GM21529 (cell line): Measurements from ENCODE around the gene RFX5.
A peak's percentile ranks its signal among the peaks of the same experiment; 100 is the strongest.
"Not testable (repeated sequence)": the region's sequence is repeated elsewhere in the genome, so short reads cannot be mapped to it uniquely, and the experiment has no call there.

Experiments used
- ATAC-seq: cut with Tn5 transposase; IDR thresholded peaks from one replicate; pipeline ENCODE4 v1.9.1; 2021; ENCODE audit not compliant: unreplicated experiment

RFX5 gene

DNA sequence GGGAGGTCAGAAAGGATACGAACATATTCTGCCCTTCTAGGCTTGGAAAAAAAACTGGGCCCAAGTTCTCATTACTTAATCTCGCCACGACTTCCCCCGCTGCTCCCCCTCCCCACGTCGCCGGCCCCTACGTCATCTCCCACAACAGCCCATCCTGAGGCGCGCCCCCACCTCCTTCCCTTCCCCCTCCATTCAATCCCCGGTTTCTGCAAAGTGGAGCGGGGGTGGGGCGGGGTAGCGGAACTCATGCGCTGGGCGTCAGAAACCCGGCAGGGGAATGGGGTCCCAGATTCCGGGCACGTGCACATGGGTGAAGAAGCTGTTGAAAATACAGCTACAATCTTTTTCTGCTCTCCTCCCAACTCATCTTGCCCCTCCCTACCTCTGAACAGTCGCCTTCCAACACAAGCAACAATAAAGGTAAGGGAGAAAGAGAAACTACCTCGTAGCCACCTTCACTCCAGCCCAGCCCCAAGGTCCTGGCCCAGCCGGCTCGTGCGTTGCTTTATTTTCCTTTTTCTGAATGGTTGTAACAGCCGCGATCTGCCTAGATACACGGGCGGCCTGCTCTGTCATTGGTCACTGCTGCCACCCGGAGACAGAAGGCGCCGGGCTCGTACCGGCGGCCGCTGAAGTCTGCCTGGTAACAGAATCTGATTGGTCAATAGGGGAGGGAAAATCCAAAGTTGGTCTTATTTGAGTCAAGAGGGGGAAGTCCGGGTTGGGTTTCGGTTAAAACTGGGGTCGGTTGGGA lies at the start of gene RFX5:
Gene RFX5, minus strand, starts transcription at position 484 of the 754 bp plus-strand sequence. CDS start 932 bp downstream, outside the sequence.
- peak; percentile 95 for ATAC-seq

DNA sequence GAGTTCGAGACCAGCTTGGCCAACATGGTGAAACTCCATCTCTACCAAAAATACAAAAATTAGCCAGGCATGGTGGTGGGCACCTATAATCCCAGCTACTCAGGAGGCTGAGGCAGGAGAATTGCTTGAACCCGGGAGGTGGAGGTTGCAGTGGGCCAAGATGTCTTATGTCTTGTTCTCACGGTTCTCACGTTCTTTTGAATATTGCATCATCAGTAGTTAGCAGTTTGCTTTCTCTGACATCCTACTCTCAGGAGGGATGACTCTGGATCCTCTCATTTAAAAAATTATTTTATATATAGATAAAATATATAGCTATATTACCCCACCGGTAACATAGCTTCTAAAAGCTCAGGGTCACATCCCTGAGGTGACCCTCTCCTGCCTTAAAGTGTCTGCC lies 49.2 kb upstream of the RFX5 start:
- ATAC-seq, result not testable (repeated sequence)

DNA sequence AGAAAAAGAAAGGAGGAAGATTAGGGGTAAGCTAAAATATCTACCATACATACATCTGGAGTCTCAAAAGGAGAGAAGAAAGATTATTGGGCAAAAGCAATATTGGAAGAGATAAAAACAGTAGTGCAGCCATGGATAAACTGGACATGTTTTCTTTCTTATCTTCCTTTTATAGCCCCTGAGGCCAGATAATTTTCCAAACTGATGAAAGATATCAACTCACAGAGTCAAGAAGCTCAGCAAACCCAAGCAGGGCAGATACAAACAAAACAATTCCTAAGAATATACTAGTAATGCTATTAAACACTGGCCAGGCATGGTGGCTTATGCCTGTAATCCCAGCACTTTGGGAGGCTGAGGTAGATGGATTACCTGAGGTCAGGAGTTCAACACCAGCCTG lies 46.5 kb upstream of the RFX5 start:
- no peak for ATAC-seq

DNA sequence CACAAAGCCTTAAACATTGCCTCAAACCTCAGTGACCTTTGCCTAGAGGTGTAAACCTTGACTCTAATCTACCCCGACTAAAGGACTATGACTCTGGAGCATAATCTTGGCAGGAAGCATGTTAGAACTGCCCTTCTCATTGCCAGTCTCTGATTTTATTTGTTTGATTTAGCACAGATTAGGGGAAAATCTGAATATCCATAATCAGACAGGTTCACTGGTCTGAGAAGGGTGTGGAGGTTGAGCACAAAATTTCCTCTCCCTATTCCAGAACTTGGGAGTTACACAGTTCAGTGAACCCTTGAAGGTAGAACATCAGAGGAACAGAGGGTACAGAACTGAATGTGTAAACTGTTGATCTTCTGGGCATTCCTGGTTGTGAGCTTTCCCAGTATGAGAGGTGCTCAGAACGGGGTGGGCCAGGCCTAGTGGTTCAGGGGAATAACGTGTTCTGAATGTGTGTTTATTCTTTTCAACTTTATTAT lies 44.1 kb upstream of the RFX5 start:
- no peak for ATAC-seq

DNA sequence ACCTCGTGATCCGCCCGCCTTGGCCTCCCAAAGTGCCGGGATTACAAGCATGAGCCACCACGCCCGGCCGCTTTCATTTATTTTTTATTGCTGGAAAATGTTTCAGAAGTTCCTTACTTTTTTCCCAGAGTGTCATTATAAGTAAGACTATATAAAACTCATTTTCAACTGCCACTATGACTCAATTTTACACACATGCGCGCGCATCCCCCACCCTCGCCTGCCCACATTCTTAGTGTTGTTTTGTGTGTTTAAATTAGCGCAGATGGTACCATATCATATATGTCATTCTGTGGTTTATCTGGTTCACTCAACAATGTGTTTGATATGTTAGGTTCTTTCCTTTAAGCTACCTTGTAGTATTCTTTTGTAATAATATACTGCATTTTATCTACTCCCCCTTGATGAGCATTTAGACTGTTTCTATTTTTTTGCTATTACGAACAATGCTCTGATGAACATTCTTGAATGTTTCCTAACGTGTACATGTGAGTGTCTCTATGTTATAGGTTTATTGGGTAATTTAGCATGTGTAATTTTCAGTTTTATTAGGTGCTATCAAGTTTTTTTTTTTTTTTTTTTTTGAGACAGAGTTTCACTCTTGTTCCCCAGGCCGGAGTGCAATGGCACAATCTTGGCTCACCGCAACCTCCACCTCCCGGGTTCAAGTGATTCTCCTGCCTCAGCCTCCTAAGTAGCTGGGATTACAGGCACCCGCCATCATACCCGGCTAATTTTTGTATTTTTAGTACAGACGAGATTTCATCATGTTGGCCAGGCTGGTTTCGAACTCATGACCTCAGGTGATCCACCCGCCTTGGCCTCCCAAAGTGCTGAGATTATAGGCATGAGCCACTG lies 43.4 kb upstream of the RFX5 start:
- not testable (repeated sequence) for ATAC-seq

DNA sequence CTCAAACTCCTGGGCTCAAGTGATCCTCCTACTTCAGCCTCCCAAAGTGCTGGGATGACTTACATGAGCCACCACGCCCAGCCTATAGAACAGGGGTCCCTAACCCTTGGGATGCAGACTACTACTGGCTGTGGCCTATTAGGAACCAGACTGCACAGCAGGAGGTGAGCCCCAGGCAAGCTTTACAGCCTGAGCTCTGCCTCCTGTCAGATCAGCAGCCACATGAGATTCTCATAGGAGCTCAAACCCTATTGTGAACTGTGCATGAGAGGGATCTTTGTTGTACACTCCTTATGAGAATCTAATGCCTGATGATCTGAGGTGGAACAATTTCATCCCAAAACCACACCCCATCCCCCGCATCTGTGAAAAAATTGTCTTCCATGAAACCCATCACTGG lies 39.0 kb upstream of the RFX5 start:
- ATAC-seq, result no peak

DNA sequence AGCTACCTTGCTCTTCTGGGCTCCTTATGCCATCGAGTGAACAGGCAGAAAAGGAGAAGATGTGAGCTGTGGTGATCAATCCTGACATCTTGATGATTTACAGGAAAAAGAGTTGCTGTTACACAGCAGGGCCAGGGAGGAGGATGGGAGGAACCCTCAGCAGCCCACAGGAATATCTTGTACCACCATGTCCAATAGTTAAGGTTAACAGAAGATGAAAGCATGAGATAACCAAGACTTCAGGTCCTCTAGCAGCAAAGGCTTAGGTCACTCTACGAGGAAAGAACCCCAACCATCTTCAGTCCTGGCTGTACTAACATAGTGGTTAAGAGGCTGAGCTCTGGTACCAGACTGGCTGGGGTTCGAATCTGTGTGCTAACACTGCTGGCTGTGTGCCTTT lies 37.5 kb upstream of the RFX5 start:
- ATAC-seq, result no peak

DNA sequence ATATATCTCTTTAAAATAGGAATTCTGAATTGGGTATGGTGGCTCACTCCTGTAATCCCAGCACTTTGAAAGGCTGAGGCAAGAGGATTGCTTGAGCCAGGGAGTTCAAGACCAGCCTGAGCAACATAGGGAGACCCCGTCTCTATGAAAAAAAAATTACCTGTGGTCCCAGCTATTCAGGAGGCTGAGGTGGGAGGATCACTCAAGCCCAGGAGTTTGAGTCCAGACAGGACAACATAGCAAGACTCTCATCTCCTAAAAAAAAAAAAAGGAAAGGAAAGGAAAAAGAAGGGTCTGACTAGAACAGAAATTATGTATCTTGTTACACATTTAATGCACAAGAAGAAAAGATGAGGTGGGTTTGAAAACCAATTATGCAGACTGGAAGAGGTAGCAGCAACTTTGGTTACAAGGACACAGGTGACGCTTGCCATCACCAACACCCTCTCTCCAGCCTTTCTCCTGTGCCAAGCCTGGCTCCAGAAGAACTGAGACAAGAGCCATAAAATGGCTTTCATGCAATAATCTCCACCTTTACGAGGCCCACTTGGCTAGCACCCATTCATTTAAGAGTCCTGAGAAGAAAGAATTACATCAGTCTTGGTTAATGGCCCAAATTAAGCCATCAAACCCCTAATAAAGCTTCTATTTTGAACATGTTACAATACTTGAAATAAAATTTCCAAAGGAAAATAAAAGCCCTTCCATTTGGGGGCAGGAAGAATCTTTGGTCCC lies 30.3 kb upstream of the RFX5 start:
- ATAC-seq, result no peak

DNA sequence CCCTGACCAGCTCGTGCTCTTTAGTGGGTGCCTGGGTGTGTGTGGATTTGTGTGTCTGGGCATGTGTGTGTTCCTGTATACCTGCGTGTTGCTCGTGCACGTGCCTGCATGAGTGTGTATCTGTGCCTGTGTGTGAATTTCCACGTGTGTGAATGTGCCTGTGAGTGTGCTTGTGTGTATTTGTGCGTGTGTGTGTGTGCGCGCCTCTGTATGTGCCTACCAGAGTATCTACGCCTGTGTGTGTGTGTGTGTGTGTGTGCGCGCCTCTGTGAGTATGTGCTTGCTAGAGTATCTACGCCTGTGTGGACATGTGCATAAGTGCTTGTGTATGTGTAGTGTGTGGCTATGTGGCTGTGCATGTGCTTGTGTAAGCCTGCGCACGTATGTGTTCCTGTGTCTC lies 26.1 kb upstream of the RFX5 start:
- ATAC-seq, result no peak

DNA sequence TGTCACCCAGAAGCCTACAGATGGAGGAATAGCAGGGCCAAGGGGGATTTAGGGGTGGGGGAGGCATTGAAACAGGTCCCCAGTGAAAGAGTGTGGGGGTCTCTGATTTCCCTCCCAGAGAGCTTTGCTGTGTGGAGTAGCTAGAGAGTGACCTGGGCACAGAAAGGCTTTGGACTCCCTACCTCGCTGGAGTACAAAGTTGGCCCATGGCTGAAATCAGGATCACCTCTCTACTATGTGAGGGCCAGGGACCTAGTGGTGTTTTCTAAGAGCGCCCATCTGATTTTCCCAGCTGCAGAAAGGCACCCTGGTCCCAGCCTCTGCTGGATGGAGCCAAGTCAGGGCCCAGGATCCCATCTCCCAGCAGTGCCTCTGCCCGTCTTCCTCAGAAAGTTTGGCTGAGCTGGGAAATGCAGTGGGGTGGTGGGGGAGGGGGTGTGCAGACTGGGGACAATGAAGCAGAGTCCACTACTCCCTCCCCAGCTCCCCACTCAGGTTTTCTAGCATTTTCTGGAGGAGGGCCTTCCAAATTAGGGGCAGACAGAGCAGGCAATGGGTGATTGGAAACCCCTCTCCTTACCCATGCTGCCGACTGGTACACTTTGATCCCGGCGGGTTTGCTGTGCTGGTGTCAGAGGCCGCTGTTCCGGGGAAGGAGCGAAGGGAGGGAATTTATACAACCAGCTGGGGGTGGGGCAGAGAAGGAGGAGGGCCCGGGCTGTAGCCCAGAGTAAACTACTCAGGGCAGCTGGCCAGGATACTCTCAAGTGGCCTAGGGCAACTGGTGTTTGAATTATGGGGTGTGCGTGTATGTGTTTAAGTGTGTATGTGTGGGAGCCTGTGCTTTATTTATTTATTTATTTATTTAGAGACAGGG lies 25.2 kb upstream of the RFX5 start, which contains the start of gene SELENBP1:
Gene SELENBP1, minus strand, starts transcription at position 648 of the 877 bp plus-strand sequence. Its CDS starts 64 bp downstream, at position 584.
- no peak for ATAC-seq

DNA sequence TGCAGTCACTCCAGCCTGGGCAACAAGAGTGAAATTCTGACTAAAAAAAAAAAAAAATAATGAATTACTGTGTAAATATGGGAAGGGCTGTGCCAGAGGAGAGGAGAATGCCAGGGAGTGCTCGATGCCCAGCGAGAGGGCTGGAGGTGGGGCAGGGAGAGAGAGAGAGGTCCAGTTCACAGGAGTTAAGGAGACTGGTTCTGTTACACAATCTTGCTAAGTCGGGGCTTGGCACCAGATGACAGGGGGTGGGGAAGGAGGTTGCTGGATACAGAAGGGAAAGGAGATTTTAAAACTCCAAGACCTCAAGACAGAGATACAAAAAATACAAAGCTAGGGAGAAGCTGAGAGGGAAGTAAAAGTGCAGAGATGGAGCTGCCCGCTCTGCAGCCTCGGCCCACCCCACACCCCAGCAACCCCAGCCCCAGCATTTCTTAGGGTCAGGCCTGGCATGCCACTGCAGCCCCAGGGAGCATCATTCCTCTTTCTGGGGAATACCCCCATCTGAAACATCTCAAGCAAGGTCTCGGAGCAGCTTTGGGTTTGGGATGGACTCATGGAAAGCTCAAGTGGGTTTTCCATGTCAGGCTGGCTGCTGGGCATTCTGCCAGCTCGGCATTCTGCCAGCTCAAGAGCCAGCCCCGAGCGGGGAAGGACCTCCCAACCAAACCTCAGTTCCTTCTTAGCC lies 24.5 kb upstream of the RFX5 start:
- no peak for ATAC-seq

DNA sequence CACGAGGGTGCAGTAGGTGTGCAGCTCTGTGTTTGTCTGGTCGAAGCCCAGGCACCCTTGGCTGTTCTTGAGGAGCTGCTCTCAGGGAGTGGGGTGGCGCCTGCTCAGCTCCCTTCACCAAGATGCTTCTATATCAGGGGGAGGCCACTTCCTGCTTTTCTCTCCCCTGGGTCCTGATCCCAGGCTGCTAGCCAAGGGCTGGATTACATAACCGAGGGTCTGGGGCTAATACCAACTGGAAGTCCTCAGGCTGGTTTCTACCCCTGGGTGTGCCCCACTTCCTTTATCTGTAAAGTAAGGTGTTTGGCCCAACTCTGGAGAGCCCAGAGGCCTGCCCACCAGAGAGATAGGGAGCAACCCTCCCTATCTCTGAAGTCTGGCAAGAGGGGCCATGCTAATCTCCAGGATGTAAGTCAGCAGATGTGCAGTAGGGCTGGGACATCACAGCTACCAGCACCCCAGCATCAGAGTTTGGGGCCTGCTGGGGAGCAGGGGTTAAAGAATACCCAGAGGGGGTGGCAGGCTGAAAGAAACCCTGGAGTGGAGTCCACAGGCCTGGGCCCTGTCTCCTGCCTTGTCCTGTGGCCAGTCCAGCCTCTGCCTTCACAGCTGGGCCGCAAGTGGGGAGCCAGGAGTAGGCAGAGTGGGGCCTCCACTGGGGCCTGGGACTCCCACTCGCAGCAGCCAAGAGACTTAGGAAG lies 23.3 kb upstream of the RFX5 start:
- ATAC-seq, result no peak

DNA sequence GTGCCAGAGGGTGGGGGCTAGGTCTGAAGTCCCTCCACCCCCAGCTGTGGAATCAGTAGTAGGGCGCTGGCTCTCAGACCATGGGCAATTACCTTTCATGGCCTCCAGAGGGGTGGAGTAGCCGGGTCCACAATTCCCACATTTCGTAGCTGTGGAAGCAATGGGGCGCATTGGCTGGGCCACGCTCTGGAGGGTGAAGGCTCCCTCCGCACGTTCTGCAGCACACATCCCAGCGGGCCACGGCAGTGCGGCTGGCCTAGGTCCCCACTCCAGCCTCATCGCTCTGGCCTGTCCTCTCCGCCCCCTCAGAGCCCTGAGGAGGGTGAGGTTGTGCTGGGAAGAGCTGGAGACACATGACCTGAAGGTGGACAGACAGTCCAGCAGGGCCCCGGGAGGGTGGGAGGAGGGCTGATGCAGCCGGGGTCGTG lies 22.6 kb upstream of the RFX5 start:
- no peak for ATAC-seq

DNA sequence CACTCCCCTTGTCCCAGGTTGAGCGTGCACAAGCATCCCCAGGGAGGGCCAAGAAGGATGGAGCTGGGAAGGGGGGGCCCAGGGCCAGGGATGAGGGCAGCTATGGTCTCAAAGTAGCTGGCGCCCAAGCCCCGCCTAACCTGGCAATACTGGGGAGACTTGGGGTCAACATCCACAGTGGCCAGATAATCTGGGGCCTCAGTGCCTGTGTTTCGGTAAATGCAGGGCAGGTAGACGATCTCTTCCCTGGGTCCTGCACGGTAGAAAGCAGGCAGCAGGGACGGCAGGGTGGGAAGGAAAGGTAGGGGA lies 22.2 kb upstream of the RFX5 start:
- ATAC-seq, result no peak

DNA sequence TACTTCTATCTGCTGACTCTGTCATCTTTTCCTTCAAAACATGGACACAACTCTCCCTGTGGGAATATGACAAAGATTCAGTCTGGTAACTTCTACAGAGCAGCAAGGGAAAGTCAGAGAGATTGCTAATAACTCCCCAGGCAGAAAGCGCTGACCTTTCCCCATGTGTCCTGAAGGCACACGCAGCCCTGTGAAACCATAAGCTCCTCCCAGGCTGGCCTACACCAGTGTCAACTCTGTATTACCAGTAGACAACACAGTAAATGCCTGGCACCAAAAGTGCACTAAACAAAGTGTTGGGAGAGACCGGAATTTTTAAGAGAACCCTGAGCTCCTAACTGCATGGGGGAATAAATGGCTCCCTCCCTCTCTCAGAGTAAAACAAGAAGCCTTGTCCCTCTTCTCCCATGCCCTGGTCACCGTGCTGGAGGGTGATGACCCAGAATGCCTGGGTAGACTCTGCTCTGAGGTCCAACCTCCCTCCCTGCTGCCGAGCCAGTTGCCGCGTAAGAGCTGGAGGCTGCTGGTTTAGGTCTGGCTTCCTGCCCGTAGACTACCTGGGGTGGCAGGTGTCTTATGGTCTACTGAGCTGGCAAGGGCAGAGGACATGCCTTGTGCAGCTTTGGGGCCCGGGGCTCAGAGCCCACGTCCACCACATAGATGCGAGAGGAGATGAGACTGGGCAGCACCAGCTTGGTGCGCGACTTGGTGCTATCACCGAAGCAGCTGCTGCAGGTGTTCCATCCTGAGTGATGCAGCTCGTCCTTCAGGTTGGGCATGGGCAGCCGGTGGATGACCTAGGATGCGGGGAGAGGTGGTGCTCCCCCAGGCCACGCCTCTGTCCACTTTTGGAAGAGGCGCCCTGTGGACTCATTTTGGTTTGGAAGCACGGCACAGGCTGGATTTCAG lies 21.6 kb upstream of the RFX5 start:
- no peak for ATAC-seq

DNA sequence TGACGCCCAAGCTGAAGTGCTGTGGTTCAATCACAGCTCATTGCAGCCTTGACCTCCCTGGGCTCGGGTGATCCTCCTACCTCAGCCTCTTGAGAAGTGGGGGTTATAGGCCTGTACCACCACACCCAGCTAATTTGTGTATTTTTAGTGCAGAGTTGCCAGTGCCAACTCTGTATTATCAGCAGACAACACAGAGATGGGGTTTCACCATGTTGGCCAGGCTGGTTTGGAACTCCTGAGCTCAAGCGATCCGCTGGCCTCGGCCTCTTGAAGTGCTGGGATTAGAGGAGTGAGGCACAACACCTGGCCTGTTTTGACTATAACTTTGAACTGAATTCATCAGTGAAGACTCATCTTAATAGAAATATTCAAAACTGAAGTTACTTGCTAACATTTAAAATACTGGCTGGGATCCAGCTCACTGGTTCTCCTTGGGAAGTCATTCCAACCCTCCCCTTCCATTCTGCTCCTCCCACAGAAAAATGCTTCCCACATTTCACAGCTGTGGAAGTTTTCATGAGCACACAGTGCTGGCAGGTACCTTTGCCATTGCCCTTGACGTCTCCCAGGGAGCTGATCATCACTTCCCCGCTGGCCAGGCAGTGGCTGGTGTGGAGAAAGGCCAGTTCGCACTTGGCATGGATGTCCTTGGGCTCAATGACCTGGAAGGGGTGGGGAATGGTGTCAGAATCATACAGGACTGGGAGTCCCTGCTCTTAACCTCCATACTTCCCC lies 20.8 kb upstream of the RFX5 start:
- ATAC-seq, result no peak

DNA sequence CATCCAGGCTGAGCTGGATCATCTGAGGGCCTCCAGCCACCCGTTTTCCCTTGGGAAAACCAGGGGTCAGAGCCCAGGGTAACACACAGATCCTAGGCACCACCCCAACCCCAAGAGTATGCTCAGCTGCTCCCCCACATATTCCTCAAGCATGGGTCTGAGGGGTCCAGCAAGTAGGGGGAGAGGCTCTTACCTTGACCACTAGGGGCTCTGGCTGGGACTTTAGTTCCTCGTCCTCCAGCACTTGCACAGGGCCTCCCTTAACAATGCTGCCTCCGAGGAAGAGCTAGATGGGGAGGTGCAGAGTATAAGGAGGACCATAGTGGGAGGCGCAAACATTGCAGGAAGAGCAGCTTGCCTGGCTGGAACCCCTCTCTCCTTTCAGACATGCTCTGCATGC lies 17.9 kb upstream of the RFX5 start:
- ATAC-seq, result no peak
